ENCODE measurements around the gene GALNT18. TPM values are rescaled to one million over a fixed set of nuclear protein-coding genes. Genes with fewer than 3 reads are reported as not detected.

Gene GALNT18
- total and polyA plus RNA-seq, 2 donors, result 21.6 to 33.2 TPM

DNA sequence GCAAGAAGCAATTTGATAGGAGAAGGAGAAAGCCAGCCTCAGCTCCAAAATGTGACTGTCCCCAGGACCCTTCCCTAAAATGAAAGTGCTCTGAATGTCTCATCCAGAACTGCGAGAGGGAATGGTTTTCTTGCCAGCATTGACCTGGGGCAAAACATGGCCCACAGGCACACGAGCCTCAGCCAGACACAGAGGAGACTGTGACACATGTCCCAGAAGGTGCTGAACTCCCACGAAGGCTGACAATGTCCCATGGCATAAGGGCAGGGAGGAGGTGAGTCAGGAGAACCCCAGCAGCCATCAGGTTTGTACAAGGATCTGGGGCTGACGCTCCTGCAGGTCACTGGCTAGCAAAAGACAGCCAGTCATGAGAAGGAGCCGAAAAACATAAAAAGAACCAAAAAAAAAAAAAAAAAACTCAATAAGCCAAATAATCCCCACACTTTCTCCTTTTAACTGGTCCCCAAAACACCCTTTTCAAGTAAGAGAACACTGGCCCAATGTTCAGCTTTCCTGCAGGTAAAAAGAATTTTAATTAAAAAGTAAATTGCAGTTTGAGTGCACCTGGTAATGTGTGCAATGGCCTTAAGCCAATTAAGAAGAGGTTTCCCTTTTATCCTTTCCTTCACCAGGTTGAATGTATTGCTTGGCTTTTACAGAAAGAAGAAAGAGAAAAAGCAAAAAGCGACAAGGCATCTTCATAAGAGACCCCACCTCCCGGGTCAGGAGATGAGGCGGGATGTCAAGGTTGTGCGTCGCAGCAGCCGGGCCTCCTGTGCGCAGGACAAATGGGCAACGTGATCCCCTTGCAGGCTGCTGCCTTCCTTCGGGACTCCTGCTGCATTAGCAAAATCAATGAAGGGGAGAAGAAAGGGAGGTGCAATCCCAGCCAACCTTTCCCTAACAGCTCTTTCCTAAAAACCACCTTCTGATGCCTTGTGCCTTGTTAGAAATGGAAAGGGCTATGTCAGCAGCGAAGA, 43.6 kb downstream of the GALNT18 start:
- WGBS, result 83% methylated on average over 15 of the region's 15 CpGs
- Histone ChIP-seq H3K4me1 (ENCODE audit: insufficient read depth) (no peaks in the 10 kb centered on the region), H3K27ac (ENCODE audit: low read depth) (no peak overlapping the region)

DNA sequence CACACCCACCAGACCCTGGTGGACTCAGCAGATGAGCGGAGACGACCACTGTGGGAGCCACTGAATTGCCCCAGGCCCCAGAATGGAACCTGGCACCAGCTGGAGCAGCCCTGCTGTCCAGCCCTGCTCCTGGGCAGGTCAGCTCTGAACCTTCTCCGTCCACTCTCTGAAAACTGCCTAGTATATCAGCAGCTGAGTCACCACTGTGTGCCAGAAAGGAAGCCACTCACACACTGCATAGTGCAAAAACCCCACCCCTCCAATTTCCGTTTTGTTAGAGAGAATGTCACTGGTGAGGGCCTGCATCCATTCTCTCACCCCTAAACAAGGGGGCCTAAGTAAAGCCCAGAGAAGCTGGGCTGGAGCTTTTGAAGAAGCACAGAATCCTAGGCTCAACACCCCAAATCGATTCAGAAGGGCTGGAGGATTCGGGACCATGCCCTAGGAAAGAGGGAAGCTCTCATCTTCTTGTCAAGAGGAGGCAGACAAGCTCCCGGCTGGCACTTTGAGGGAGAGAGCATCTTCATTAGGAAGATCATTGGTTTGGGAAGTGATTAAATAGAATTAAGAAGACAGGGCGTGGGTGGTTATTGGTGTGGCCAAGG, 44.5 kb downstream of the GALNT18 start:
- Histone ChIP-seq H3K27ac (ENCODE audit: low read depth) (no peak overlapping the region), H3K36me3 (ENCODE audit: insufficient read depth) (no peaks in the 10 kb centered on the region), H3K4me3 (ENCODE audit: low read depth, low read length) (no peak overlapping the region), H3K4me1 (ENCODE audit: insufficient read depth) (no peaks in the 10 kb centered on the region)
- 82% methylated on average over 8 of the region's 8 CpGs for whole genome bisulfite sequencing
- no peak for DNase-seq (ENCODE audit: extremely low spot score)

More for the DNA sequence above, 43.6 kb downstream of the GALNT18 start:
- Histone ChIP-seq H3K36me3 (ENCODE audit: insufficient read depth) (no peaks in the 10 kb centered on the region), H3K4me3 (ENCODE audit: low read depth, low read length) (no peak overlapping the region)
- DNase-seq (ENCODE audit: extremely low spot score), result no peak

DNA sequence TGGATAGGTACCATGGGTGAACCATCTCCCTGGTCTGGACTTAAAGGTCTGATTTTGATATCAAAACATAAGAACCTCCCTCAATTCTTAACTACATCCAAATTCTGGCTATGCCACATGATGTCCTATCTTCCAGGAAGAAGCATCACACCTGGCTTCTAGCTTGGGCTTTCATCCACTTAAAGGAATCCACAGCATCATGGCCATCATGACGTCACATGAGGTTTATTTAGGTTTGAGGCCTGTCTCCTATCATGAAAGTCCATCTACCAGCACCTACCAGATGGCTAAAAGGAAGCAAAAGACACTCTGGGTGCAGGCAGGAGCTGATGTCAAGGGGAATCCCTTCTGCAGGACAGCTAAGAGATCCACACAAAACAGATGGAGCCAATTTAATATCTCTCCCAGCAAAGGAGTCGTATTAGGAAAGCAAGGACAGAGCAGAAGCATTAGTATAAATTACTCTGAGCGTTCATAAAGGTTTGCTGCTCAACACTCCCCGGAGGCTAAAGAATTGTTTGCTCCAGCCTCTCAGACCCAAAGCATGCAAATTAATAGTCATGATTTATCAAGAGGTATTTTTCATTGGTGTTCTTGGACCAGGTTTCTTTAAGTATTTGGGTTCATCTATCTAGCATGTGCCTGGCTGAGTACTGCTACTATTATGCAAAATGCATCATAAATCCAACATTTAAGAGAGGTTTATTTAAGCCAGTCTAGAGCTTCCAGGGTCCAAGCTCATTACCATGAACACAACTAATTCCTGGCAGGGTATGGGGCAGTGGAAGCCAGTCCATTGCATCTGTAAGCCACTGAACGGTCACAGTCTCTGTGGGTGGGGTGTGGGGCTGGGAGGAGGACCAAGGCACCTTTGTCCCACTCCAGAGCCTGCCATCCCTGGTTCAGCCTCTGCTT, 47.2 kb downstream of the GALNT18 start:
- WGBS, result 71% methylated on average over 5 of the region's 5 CpGs
- no peaks in the 10 kb centered on the region for H3K36me3 ChIP-seq (ENCODE audit: insufficient read depth)
- no peaks in the 10 kb centered on the region for H3K4me1 ChIP-seq (ENCODE audit: insufficient read depth)
- no peak for DNase-seq (ENCODE audit: extremely low spot score)
- H3K27ac ChIP-seq (ENCODE audit: low read depth), result no peak overlapping the region
- no peak overlapping the region for H3K4me3 ChIP-seq (ENCODE audit: low read depth, low read length)

DNA sequence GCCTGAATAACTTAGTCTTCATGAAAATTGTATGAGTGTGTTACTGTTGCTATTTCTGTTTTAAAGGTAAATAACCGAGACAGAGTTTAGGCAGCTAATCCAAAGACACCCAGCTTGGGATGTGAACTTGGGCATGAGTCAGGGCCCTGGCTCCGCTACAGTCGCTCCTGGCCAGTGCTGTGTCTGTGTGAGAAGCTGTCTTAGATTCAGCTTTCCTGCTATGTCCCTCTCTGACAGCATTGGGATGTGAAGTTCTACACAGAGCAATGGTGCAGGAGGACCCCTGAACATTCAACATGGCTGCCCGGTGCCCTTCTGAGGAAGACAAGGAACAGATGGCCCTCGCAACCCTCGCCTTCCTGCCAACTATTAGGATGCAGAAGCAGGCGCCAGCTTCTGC, 49.4 kb downstream of the GALNT18 start:
- no peak overlapping the region for H3K4me3 ChIP-seq (ENCODE audit: low read depth, low read length)
- WGBS, result 86% methylated on average over 7 of the region's 7 CpGs

DNA sequence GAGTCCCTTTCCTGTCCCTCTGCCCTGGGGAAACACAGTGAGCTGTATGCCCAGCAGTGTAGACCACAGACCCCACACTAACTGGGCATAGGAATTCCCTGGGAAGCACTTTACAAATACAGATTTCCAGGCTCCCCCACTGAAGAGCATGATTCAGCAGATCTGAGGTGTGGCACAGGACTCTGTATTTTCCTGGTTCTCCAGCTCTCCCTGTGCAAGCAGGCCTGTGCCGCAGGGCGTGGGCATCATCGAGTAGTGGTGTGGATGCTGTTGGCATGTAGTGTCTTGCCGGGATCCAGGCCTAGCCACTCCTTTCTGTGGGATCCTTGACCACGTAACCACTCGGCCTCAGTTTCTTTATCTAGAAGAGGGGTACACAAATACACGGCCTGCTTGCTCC, 49.9 kb downstream of the GALNT18 start:
- no peak overlapping the region for H3K27ac ChIP-seq (ENCODE audit: low read depth)
- H3K4me3 ChIP-seq (ENCODE audit: low read depth, low read length), result no peak overlapping the region
- H3K36me3 ChIP-seq (ENCODE audit: insufficient read depth), result no peaks in the 10 kb centered on the region
- no peak for DNase-seq (ENCODE audit: extremely low spot score)
- WGBS, result 93% methylated on average over 7 of the region's 7 CpGs
- no peaks in the 10 kb centered on the region for H3K4me1 ChIP-seq (ENCODE audit: insufficient read depth)

More for the DNA sequence above, 49.4 kb downstream of the GALNT18 start:
- no peak for DNase-seq (ENCODE audit: extremely low spot score)
- no peaks in the 10 kb centered on the region for H3K36me3 ChIP-seq (ENCODE audit: insufficient read depth)
- no peaks in the 10 kb centered on the region for H3K4me1 ChIP-seq (ENCODE audit: insufficient read depth)
- no peak overlapping the region for H3K27ac ChIP-seq (ENCODE audit: low read depth)

DNA sequence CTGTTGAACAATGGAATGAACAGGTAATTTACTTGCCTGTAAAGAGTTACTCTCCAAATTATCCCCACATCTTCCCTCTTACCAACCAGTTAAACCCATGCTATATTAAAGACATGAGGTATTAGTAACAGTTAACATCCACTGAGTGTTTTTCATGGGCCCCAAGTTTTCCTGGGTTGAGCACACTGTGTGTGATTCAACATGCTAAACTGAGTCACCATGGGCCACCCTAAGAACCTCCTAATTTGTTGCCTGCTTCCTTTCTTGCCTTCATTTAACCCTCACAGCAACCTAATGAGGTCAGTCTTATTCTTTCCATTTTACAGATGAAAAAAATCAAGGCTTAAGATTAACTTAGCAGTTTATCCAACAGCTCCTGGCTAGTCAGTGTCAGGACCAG, 51.0 kb downstream of the GALNT18 start:
- Histone ChIP-seq H3K4me1 (ENCODE audit: insufficient read depth) (no peaks in the 10 kb centered on the region), H3K4me3 (ENCODE audit: low read depth, low read length) (no peak overlapping the region), H3K36me3 (ENCODE audit: insufficient read depth) (no peaks in the 10 kb centered on the region), H3K27ac (ENCODE audit: low read depth) (no peak overlapping the region)
- no peak for DNase-seq (ENCODE audit: extremely low spot score)

DNA sequence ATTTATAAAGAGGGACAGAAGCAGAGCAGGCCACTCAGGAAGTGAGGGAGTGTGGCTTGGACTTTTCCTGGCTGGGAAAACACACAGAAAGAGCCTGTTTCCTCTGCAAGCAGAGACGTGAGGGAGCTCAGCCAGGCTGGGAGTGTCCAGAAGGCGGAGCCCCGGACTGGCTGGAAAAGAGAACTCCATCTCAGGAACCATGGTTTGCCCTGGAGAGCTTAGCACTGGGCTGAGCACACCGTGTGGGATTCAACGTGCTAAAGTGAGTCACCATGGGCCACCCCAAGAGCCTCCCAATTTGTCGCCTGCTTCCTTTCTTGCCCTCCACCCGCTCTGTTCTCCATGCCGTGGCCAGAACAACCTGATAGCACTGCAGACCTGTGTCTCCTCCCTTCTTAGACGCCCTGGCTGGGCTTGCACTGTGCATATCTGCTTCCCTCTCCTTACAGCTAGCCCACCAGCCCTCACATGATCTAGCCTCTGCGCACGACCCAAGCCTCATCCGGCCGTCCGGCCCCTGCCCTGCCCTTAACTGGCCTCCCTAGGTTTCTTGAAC, 51.8 kb downstream of the GALNT18 start:
- Histone ChIP-seq H3K4me1 (ENCODE audit: insufficient read depth) (no peaks in the 10 kb centered on the region), H3K27ac (ENCODE audit: low read depth) (no peak overlapping the region), H3K36me3 (ENCODE audit: insufficient read depth) (no peaks in the 10 kb centered on the region), H3K4me3 (ENCODE audit: low read depth, low read length) (no peak overlapping the region)
- no peak for DNase-seq (ENCODE audit: extremely low spot score)
- WGBS, result 59% methylated on average over 14 of the region's 14 CpGs

DNA sequence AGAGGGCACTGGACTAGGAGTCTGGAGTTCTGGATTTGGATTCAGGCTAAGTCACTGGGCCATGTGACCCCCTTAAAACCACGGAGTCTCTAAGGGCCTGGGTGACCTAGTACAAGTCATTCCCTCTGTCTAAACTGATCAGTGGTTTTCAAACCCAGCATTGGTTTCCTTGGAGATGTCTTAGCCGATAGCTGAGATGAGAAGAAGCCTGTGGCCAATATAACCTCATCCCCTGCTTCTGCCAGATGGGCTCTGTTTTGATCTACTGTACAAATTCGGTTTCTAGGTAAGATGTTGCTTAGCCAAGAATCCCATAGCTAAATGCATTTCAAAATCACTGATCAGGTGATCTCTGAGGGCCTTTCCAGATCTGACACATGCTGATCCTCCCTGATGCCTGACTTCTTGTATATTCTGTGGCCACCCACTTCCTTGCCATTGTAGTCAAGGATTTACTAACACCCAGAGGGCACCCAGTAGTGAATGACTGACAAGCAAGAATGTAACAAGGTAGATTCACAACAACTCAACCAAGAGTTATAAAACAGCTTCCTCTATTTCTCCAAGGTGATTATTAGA, 53.1 kb downstream of the GALNT18 start:
- Histone ChIP-seq H3K4me1 (ENCODE audit: insufficient read depth) (no peaks in the 10 kb centered on the region), H3K36me3 (ENCODE audit: insufficient read depth) (no peaks in the 10 kb centered on the region), H3K27ac (ENCODE audit: low read depth) (no peak overlapping the region), H3K4me3 (ENCODE audit: low read depth, low read length) (no peak overlapping the region)
- DNase-seq (ENCODE audit: extremely low spot score), result no peak
- 81% methylated on average over 3 of the region's 3 CpGs for WGBS

DNA sequence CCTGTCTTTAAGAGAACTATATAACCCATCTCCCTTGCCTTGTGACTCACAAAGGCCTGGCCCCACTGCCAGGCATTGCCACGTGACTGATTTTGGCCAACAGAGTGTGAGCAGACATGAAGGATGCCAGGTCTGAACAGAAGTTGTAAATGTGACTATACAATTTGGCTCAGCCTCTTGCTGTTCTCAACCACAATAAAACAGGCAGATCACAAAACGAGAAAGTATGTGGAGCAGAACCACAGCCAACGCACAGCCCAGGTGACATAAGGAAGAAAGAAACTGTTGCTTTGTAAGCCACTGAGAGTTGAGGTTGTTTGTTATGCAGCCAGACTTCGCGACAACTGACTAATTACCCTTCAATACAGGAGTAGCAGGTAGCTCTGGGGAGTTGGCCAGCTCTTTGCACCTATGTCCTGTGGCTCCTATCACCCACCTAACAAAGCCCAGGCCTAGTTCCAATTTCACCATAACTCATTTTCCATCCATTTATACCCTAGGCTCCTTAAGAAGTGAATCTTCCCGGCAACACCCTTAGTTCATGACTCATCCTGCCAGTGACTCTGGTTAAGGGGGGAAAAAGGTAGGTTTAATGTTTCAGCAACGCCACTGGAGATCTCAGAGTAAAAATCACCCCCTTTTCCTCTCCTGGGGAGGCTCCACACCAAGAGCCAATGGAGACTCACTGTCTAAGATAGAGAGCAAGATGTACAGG, 53.7 kb downstream of the GALNT18 start:
- Histone ChIP-seq H3K36me3 (ENCODE audit: insufficient read depth) (no peaks in the 10 kb centered on the region), H3K4me3 (ENCODE audit: low read depth, low read length) (no peak overlapping the region), H3K4me1 (ENCODE audit: insufficient read depth) (no peaks in the 10 kb centered on the region), H3K27ac (ENCODE audit: low read depth) (no peak overlapping the region)
- 59% methylated on average over 7 of the region's 7 CpGs for WGBS
- DNase-seq (ENCODE audit: extremely low spot score), result no peak

DNA sequence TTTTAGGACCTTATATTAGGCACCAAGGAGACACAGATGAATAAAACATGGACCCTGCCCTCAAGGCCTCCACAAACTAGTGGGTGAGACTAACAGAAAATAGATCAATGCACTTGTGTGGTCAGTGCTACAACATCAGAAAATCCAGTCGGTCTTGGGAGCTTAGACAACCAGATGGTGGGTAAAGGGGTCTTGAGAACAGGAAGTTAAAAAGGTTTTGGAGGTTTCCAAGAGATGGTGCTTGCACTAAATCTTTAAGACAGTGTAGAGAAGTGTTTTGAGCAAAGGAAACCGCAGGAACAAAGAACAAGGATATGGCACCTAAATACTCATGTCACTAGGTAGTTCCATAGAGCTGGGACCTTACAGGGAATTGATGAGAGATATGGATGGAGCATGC, 56.2 kb downstream of the GALNT18 start:
- Histone ChIP-seq H3K4me1 (ENCODE audit: insufficient read depth) (no peaks in the 10 kb centered on the region), H3K4me3 (ENCODE audit: low read depth, low read length) (no peak overlapping the region), H3K27ac (ENCODE audit: low read depth) (no peak overlapping the region), H3K36me3 (ENCODE audit: insufficient read depth) (no peaks in the 10 kb centered on the region)
- WGBS, result 77% methylated on average over 2 of the region's 2 CpGs
- DNase-seq (ENCODE audit: extremely low spot score), result no peak

DNA sequence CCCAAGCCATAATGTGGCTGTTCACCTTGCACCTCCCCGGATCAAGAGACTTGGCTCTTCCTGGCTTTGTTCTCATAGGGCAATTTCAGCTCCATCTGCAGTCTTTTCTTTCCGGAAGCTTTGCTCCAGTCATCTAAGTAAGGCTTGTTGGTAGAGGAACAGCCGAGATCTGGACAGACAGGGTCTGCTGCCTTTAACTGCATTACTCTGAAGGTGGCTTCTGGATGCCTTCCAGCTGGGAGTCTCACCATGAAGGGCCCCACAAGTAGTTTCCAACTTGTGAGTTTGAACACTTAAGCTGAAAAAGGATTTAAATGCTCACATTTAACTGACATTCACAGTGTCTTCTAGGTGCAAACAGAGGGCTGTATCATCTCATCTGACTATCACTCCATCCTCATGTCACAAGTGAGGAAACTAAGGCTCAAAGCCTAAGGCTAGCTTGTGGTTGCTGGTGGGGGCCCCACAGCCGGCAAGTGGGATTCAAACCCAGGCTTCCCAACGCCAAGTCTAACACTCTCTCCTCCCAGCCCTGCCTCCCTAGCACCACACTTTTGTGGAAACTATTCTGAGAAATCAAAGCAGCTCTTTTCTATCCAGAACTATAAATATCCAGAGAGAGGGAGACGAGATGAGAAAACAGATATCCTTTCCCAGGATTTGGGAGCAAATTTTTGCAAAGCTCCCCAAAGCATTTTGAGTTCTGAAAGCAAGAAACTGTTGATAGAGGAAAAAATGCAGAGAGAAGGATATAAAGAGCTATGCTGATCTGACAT, 58.4 kb downstream of the GALNT18 start:
- no peak for DNase-seq (ENCODE audit: extremely low spot score)
- WGBS, result 54% methylated on average over 6 of the region's 6 CpGs
- Histone ChIP-seq H3K4me1 (ENCODE audit: insufficient read depth) (no peaks in the 10 kb centered on the region), H3K36me3 (ENCODE audit: insufficient read depth) (no peaks in the 10 kb centered on the region), H3K27ac (ENCODE audit: low read depth) (no peak overlapping the region), H3K4me3 (ENCODE audit: low read depth, low read length) (no peak overlapping the region)

DNA sequence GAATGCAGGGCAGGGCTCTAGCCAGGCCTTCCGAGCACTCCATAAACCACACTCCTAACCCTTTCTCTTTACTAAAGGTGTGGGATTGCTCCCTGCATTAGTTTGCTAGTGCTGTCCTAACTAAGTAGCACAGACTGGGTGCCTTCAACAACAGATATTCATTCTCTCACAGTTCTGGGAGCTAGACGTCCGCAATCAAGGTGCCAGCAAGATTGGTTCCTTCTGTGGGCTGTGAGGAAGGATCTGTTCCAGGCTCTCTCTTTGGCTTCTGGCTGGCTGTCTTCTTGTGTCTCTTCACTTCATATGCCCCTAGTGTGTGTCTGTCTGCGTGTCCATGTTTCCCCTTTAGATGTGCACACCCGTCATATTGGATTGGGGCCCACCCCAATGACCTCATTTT, 59.8 kb downstream of the GALNT18 start:
- DNase-seq (ENCODE audit: extremely low spot score), result no peak
- Histone ChIP-seq H3K4me1 (ENCODE audit: insufficient read depth) (no peaks in the 10 kb centered on the region), H3K27ac (ENCODE audit: low read depth) (no peak overlapping the region), H3K4me3 (ENCODE audit: low read depth, low read length) (no peak overlapping the region), H3K36me3 (ENCODE audit: insufficient read depth) (no peaks in the 10 kb centered on the region)
- 87% methylated on average over 5 of the region's 5 CpGs for WGBS

All from urinary bladder (tissue), 4 donors.